ENCODE results near the gene HOOK1. TPM values are rescaled to one million over a fixed set of nuclear protein-coding genes. Genes with fewer than 3 reads are reported as not detected.

The HOOK1 gene
- total and polyA plus RNA-seq, 2 of the 13 experiments (the other 11 are each of a cell fraction or from before 2014, with no cell fraction given), result 11.3 to 24.2 TPM

DNA sequence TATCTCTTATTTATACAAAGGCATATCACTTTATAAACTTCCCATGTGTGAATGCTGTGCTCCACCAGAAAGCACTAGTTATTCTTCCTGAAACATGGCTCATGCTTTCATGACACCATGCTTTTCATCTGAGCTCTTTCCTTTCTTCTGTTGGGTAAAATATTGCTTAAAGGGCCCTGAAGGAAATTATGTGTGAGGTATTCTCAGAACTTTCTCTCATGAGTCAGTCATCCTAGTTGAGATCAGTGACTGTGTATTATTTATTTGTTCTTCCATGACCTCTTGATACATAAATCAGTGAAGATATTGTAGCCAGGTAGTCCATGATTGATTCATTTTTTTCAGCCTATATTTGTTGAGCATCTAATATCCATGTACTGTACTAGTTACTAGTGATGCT is 57.0 kb downstream of the HOOK1 start:
- H3K79me2 ChIP-seq (ENCODE audit: insufficient read depth, low read length), result no peaks in the 10 kb centered on the region
- no peak overlapping the region for H3K27ac ChIP-seq (ENCODE audit: extremely low read length, insufficient read depth, low read length)
- BruUV-seq (replicated peaks), result no TSS peak
- H3K4me3 ChIP-seq (replicated peaks in 1 of 3; ENCODE audit: insufficient read depth in 1 of 3, low read depth in 2 of 3, low read length in 3 of 3), result no peak overlapping the region
- H3K36me3 ChIP-seq (replicated peaks in 1 of 2; ENCODE audit: control insufficient read depth in 1 of 2, insufficient read depth in 2 of 2, low read length in 2 of 2), result peaks cover 0 to 40% of the 10 kb centered on the region in 2 experiments; a peak in 3 of 5 replicates
- intact Hi-C loops (cut with micrococcal nuclease; ENCODE audit: unreplicated experiment), result no loop called here
- ChIA-PET POLR2A (no interaction called here), CTCF (ENCODE audit: low intra/inter-chr PET ratio, low total read pairs) (no interaction called here)
- H2AFZ ChIP-seq (ENCODE audit: low read length), result no peak overlapping the region
- no peaks in the 10 kb centered on the region; a peak in 1 of 5 replicates for H3K27me3 ChIP-seq (ENCODE audit: control insufficient read depth in 1 of 2, insufficient read depth in 2 of 2, low read length in 2 of 2)
- H3K9me3 ChIP-seq (ENCODE audit: low read length), result no peaks in the 10 kb centered on the region
- no peak for DNase-seq (ENCODE audit: low spot score)
- H4K20me1 ChIP-seq (ENCODE audit: insufficient read depth, low read length), result no peaks in the 10 kb centered on the region
- TF ChIP-seq, protein P1, sequence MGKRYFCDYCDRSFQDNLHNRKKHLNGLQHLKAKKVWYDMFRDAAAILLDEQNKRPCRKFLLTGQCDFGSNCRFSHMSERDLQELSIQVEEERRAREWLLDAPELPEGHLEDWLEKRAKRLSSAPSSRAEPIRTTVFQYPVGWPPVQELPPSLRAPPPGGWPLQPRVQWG (CRISPR knock-in tag; IDR thresholded peaks at IDR 0.05; ENCODE audit: borderline replicate concordance, low read depth), result no peak
- TF ChIP-seq ZNF777 (CRISPR knock-in tag; IDR thresholded peaks at IDR 0.05) (no peak), JUN (CRISPR knock-in tag; IDR thresholded peaks at IDR 0.05) (no peak), SUZ12 (IDR thresholded peaks at IDR 0.05; ENCODE audit: low read depth, low read length) (no peak), KMT2B (CRISPR knock-in tag; IDR thresholded peaks at IDR 0.05) (no peak), ISX (CRISPR knock-in tag; conservative IDR thresholded peaks at IDR 0.05) (no peak), ZNF674 (CRISPR knock-in tag; IDR thresholded peaks at IDR 0.05; ENCODE audit: low read depth) (no peak), MLLT10 (CRISPR knock-in tag; IDR thresholded peaks at IDR 0.05) (no peak), TOE1 (CRISPR knock-in tag; IDR thresholded peaks at IDR 0.05) (no peak), ZNF615 (CRISPR knock-in tag; IDR thresholded peaks at IDR 0.05; ENCODE audit: borderline replicate concordance) (no peak), KDM1A (CRISPR knock-in tag; IDR thresholded peaks at IDR 0.05) (no peak)
- TF ChIP-seq, protein P2, sequence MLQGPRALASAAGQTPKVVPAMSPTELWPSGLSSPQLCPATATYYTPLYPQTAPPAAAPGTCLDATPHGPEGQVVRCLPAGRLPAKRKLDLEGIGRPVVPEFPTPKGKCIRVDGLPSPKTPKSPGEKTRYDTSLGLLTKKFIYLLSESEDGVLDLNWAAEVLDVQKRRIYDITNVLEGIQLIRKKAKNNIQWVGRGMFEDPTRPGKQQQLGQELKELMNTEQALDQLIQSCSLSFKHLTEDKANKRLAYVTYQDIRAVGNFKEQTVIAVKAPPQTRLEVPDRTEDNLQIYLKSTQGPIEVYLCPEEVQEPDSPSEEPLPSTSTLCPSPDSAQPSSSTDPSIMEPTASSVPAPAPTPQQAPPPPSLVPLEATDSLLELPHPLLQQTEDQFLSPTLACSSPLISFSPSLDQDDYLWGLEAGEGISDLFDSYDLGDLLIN (CRISPR knock-in tag; IDR thresholded peaks at IDR 0.05; ENCODE audit: borderline replicate concordance), result no peak
- TF ChIP-seq, protein P3, sequence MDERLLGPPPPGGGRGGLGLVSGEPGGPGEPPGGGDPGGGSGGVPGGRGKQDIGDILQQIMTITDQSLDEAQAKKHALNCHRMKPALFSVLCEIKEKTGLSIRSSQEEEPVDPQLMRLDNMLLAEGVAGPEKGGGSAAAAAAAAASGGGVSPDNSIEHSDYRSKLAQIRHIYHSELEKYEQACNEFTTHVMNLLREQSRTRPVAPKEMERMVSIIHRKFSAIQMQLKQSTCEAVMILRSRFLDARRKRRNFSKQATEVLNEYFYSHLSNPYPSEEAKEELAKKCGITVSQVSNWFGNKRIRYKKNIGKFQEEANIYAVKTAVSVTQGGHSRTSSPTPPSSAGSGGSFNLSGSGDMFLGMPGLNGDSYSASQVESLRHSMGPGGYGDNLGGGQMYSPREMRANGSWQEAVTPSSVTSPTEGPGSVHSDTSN (CRISPR knock-in tag; IDR thresholded peaks at IDR 0.05), result no peak
- TF ChIP-seq, protein P4, sequence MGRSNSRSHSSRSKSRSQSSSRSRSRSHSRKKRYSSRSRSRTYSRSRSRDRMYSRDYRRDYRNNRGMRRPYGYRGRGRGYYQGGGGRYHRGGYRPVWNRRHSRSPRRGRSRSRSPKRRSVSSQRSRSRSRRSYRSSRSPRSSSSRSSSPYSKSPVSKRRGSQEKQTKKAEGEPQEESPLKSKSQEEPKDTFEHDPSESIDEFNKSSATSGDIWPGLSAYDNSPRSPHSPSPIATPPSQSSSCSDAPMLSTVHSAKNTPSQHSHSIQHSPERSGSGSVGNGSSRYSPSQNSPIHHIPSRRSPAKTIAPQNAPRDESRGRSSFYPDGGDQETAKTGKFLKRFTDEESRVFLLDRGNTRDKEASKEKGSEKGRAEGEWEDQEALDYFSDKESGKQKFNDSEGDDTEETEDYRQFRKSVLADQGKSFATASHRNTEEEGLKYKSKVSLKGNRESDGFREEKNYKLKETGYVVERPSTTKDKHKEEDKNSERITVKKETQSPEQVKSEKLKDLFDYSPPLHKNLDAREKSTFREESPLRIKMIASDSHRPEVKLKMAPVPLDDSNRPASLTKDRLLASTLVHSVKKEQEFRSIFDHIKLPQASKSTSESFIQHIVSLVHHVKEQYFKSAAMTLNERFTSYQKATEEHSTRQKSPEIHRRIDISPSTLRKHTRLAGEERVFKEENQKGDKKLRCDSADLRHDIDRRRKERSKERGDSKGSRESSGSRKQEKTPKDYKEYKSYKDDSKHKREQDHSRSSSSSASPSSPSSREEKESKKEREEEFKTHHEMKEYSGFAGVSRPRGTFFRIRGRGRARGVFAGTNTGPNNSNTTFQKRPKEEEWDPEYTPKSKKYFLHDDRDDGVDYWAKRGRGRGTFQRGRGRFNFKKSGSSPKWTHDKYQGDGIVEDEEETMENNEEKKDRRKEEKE (IDR thresholded peaks at IDR 0.05), result no peak
- in situ Hi-C loops (cut with HindIII; ENCODE audit: extremely low pct_ligation_motif_present, low pct_unique_long_range_greater_than_20kb), result no loop called here
- no peak overlapping the region for H3K9ac ChIP-seq (ENCODE audit: insufficient read depth, low read depth, low read length)
- no peaks in the 10 kb centered on the region for H3K4me1 ChIP-seq (ENCODE audit: insufficient read depth, low read length)
- no peak for ATAC-seq
- no peak for FAIRE-seq
- H3K4me2 ChIP-seq (ENCODE audit: low read depth, low read length), result no peak overlapping the region

Data from HepG2 (cell line).